HFFc6 (cell line): ENCODE results near the gene DDIT4L. TPM values are rescaled to one million over a fixed set of nuclear protein-coding genes. Genes with fewer than 3 reads are reported as not detected.
"Not testable (repeated sequence)": the region's sequence is repeated elsewhere in the genome, so short reads cannot be mapped to it uniquely, and the experiment has no call there.

Experiments used
- DNase-seq: peaks from one replicate; pipeline ENCODE4 v3.0.0-alpha.2; 2018
- H3K27ac Mint-ChIP-seq: 2 replicates; pipeline ENCODE4 v1.8.0; 2020; ENCODE audit warnings: mild to moderate bottlenecking, mixed read lengths
- H3K27me3 Mint-ChIP-seq: 2 replicates; pipeline ENCODE4 v1.8.0; 2021; ENCODE audit warnings: mild to moderate bottlenecking, moderate library complexity, mixed read lengths; ENCODE audit not compliant: insufficient read depth
- H3K36me3 Mint-ChIP-seq: 2 replicates; pipeline ENCODE4 v1.8.0; 2021; ENCODE audit warnings: low read depth, mixed read lengths
- H3K4me1 Mint-ChIP-seq: 2 replicates; pipeline ENCODE4 v1.8.0; 2020; ENCODE audit warnings: low read depth, mixed read lengths
- H3K4me3 Mint-ChIP-seq: 2 replicates; pipeline ENCODE4 v1.8.0; 2020; ENCODE audit warnings: mild to moderate bottlenecking, moderate library complexity, mixed read lengths
- H3K9me3 Mint-ChIP-seq: 2 replicates; pipeline ENCODE4 v1.8.0; 2020; ENCODE audit warnings: mild to moderate bottlenecking, mixed read lengths
- CTCF ChIP-seq: fragments of 200-600 bp; sonication (generic); IDR thresholded peaks from 2 replicates; pipeline ENCODE4 v1.5.0; 2021; ENCODE audit warnings: antibody characterized with exemption, mild to moderate bottlenecking
- total RNA-seq, 6 experiments: library from RNA; stranded (reverse); fragmentation: NEBNext Ultra II Directional; extraction: Animal tissue kit (Norgen Biotek cat#: 25700); gene quantifications; 2 replicates in 1 of 6; 3 replicates in 5 of 6; pipeline ENCODE4 v1.2.3, GENCODE V29; 2021

DDIT4L gene
- total RNA-seq, 6 experiments from 2014 or later: 0.10 to 3.5 (median 0.39) TPM

- no peak for DNase-seq
- Mint-ChIP-seq H3K27me3 (no peaks in the 10 kb centered on the region; the same call in 1 of the 2 replicates), H3K36me3 (no peaks in the 10 kb centered on the region), H3K9me3 (no peaks in the 10 kb centered on the region), H3K27ac (no peak overlapping the region), H3K4me3 (no peak overlapping the region), H3K4me1 (no peaks in the 10 kb centered on the region; the same call in 1 of the 2 replicates)
- TF ChIP-seq CTCF: no peak
Measured at GRCh38 chr4:100208459-100208858, 18.2 kb upstream of the DDIT4L start.

- no peak overlapping the region for H3K27ac Mint-ChIP-seq
- H3K9me3 Mint-ChIP-seq: no peaks in the 10 kb centered on the region
- no peaks in the 10 kb centered on the region; the same call in 1 of the 2 replicates for H3K27me3 Mint-ChIP-seq
- H3K4me1 Mint-ChIP-seq: no peaks in the 10 kb centered on the region; the same call in 1 of the 2 replicates
- no peaks in the 10 kb centered on the region for H3K36me3 Mint-ChIP-seq
- H3K4me3 Mint-ChIP-seq: no peak overlapping the region
- TF ChIP-seq CTCF: no peak
- no peak for DNase-seq
Measured at GRCh38 chr4:100206850-100207249, 16.6 kb upstream of the DDIT4L start.

GRCh38 chr4:100198061-100198460, 7.8 kb upstream of the DDIT4L start:
- H3K4me3 Mint-ChIP-seq: no peak overlapping the region
- DNase-seq: no peak
- H3K36me3 Mint-ChIP-seq: no peaks in the 10 kb centered on the region
- H3K4me1 Mint-ChIP-seq: no peaks in the 10 kb centered on the region
- no peak overlapping the region for H3K27ac Mint-ChIP-seq
- TF ChIP-seq CTCF: no peak
- no peaks in the 10 kb centered on the region; the same call in 1 of the 2 replicates for H3K27me3 Mint-ChIP-seq
- no peaks in the 10 kb centered on the region for H3K9me3 Mint-ChIP-seq

GRCh38 chr4:100196388-100197071, 6.3 kb upstream of the DDIT4L start:
- H3K27ac Mint-ChIP-seq, H3K4me3 Mint-ChIP-seq, H3K9me3 Mint-ChIP-seq, DNase-seq, H3K4me1 Mint-ChIP-seq, H3K27me3 Mint-ChIP-seq, H3K36me3 Mint-ChIP-seq: not testable (repeated sequence)

GRCh38 chr4:100190643-100191600, 654 bp upstream of the DDIT4L start:
- Mint-ChIP-seq H3K36me3 (no peaks in the 10 kb centered on the region), H3K4me3 (peak overlapping the region; percentile 84), H3K4me1 (peaks cover 20% of the 10 kb centered on the region), H3K9me3 (no peaks in the 10 kb centered on the region), H3K27ac (peak overlapping the region; percentile 1), H3K27me3 (peaks cover 2% of the 10 kb centered on the region)
- no peak for TF ChIP-seq CTCF
- peak; percentile 15 for DNase-seq

- no peak for TF ChIP-seq CTCF
- no peak for DNase-seq
- peaks cover 20% of the 10 kb centered on the region for H3K4me1 Mint-ChIP-seq
- peak overlapping the region; percentile 84; the same call in 1 of the 2 replicates for H3K4me3 Mint-ChIP-seq
- no peaks in the 10 kb centered on the region for H3K9me3 Mint-ChIP-seq
- H3K27ac Mint-ChIP-seq: no peak overlapping the region
- H3K27me3 Mint-ChIP-seq: peaks cover 2% of the 10 kb centered on the region
- no peaks in the 10 kb centered on the region for H3K36me3 Mint-ChIP-seq
Measured at GRCh38 chr4:100188829-100189228, 1.4 kb downstream of the DDIT4L start.
